Large intestine (tissue), 3 donors: ENCODE measurements around the gene NRIP3. TPM values are rescaled to one million over a fixed set of nuclear protein-coding genes. Genes with fewer than 3 reads are reported as not detected.
"Not testable (repeated sequence)": the region's sequence is repeated elsewhere in the genome, so short reads cannot be mapped to it uniquely, and the experiment has no call there.

ENCODE experiments used
- DNase-seq, 2 donors: peaks; one replicate each; pipeline versions ENCODE4 v3.0.0 to v3.0.0-alpha.2; 2013
- H3K27ac ChIP-seq: one replicate; pipeline ENCODE4 v1.5.1; 2013; ENCODE audit warnings: low read length
- H3K27me3 ChIP-seq: 2 replicates; pipeline ENCODE4 v1.6.1; 2013; ENCODE audit warnings: low read length; ENCODE audit not compliant: control insufficient read depth, insufficient read depth
- H3K36me3 ChIP-seq: 2 replicates; pipeline ENCODE4 v1.6.1; 2013; ENCODE audit warnings: low read length; ENCODE audit not compliant: control insufficient read depth, insufficient read depth
- H3K4me1 ChIP-seq: one replicate; pipeline ENCODE4 v1.6.1; 2013; ENCODE audit warnings: low read length; ENCODE audit not compliant: control insufficient read depth, insufficient read depth
- H3K4me3 ChIP-seq: one replicate; pipeline ENCODE4 v1.5.1; 2013; ENCODE audit warnings: low read length
- H3K9me3 ChIP-seq: one replicate; pipeline ENCODE4 v1.6.1; 2013; ENCODE audit warnings: mild to moderate bottlenecking, low read depth, low read length, moderate library complexity; ENCODE audit not compliant: control insufficient read depth
- WGBS: methylation state at CpG from one replicate; pipeline ENCODE4 v1.1.5; 2013; ENCODE audit warnings: low lambda C conversion rate; ENCODE audit not compliant: insufficient coverage; 5-methylcytosine and 5-hydroxymethylcytosine counted together
- polyA plus RNA-seq: library from polyadenylated mRNA; unstranded; fragments of 120-200 nt; gene quantifications from one replicate; pipeline ENCODE4 v1.2.1, GENCODE V29; 2013

The NRIP3 gene
- polyA plus RNA-seq, 1 donor, result 0.78 TPM

DNA sequence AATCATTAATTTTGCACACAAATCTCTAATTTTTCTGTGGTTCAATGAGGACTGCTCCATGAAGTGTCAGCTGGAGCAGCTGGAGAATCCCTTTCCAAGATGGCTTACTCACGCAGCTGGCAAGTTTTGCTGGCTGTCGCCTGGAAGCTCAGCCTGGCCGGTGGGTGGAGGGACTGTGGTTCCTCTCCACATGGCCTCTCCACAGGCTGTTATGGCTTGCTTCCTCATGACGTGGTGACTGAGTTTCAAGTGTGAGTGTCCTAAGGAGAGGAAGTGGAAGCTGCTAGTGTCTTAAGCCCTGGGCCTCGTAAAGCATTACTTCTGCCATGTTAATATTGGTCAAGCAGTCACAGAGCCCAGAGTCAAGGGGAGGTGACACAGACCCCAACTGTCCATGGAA, 14.0 kb upstream of the NRIP3 start:
- Histone ChIP-seq H3K4me1 (no peaks in the 10 kb centered on the region), H3K9me3 (no peaks in the 10 kb centered on the region), H3K27me3 (no peaks in the 10 kb centered on the region), H3K36me3 (no peaks in the 10 kb centered on the region), H3K4me3 (no peak overlapping the region), H3K27ac (no peak overlapping the region)
- no CpG with 5 or more reads among the region's 5 CpGs for WGBS
- DNase-seq, result no peak

DNA sequence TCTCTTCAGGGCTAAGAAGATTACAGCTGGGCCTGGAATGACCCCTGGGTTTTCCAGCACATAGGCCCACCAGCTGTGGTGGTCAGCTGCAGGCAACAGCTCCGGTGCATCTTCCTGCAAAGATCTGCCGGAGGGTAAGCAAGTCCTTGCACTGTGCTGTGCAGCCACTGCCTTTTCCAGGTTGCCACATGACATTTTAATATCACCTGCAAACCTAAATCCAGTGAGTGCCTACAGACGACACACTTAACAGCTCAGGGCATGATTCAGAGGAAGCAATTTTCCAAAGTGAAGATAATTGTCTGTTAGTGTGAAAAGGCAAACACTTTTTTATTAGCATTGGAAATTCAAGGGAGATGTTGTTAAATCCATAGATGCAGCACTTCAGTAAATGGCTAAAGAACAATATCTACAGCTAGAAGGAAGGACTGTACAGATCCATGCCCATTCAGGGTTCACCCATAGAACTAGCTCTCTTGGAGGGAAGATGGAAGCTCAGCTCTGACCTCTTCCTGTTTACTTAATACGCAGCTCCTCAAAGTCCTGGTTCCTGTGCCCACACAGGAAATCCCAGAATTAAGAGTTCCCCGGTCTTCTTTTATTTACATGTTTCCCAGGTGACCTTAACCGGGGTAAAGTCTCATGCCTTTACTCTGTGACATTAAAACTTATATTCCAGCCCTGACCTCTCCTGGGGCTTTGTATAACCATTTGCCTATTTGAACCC, 13.3 kb upstream of the NRIP3 start:
- no peak overlapping the region for H3K27ac ChIP-seq
- no peak for DNase-seq
- H3K9me3 ChIP-seq, result no peaks in the 10 kb centered on the region
- H3K4me1 ChIP-seq, result no peaks in the 10 kb centered on the region
- H3K36me3 ChIP-seq, result no peaks in the 10 kb centered on the region
- 71% methylated on average over 1 of the region's 6 CpGs for WGBS
- no peak overlapping the region for H3K4me3 ChIP-seq
- H3K27me3 ChIP-seq, result no peaks in the 10 kb centered on the region

DNA sequence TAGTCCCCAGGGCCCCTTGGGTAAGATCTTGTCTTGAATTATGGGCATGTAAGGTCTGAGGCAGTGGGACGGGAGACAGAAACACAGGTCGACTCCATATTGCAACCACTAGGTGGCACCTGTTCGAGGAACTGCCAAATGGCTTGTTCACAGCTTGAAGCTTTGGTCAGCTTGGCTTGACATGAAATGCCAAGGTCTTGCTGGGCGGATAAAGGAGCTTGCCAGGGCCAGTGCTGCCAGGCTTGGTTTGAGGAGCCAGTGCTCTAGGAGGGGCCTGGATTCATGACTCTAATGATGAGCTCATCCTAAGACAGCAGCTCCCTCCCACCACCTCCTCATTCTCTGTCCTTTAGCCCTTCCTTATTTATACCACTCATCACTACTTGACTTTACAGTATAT, 11.9 kb upstream of the NRIP3 start:
- Histone ChIP-seq H3K36me3 (no peaks in the 10 kb centered on the region), H3K9me3 (no peaks in the 10 kb centered on the region)
- no CpG with 5 or more reads among the region's 4 CpGs for WGBS

DNA sequence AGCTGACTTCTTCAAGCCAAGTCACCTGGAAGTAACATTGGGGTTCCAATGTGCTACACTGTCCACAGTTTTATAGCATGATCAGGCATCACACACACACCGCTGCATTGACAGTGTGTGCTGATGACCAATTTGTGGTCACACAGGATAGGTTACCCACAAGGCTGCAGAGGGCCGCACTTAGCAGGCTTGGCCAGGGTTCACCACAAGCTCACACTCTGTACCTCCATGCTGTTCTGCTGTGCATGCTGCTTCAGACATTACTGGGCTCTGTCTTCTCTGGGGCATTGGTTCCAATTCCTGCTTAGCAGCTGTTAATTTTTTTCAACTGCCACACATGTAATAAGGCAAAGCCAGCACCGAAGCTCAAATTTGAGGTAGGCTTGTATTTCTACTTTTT, 11.0 kb upstream of the NRIP3 start:
- whole genome bisulfite sequencing, result no CpG with 5 or more reads among the region's 3 CpGs
- Histone ChIP-seq H3K9me3 (no peaks in the 10 kb centered on the region), H3K27me3 (no peaks in the 10 kb centered on the region), H3K27ac (no peak overlapping the region), H3K4me1 (no peaks in the 10 kb centered on the region), H3K4me3 (no peak overlapping the region), H3K36me3 (no peaks in the 10 kb centered on the region)
- no peak for DNase-seq

More for the DNA sequence above, 11.9 kb upstream of the NRIP3 start:
- no peaks in the 10 kb centered on the region for H3K4me1 ChIP-seq
- H3K4me3 ChIP-seq, result no peak overlapping the region
- peak; percentile 53 to 58 for DNase-seq
- H3K27me3 ChIP-seq, result no peaks in the 10 kb centered on the region
- no peak overlapping the region for H3K27ac ChIP-seq

GRCh38 chr11:9013373-9013772, 9.6 kb upstream of the NRIP3 start:
- H3K27me3 ChIP-seq, result no peaks in the 10 kb centered on the region
- H3K4me1 ChIP-seq, result no peaks in the 10 kb centered on the region
- WGBS, result no CpG with 5 or more reads among the region's 4 CpGs
- no peaks in the 10 kb centered on the region for H3K9me3 ChIP-seq
- H3K4me3 ChIP-seq, result no peak overlapping the region
- H3K27ac ChIP-seq, result no peak overlapping the region
- no peak for DNase-seq
- no peaks in the 10 kb centered on the region for H3K36me3 ChIP-seq

GRCh38 chr11:9009538-9009937, 5.7 kb upstream of the NRIP3 start:
- WGBS, result no CpG with 5 or more reads among the region's 1 CpG
- H3K4me3 ChIP-seq, H3K27ac ChIP-seq, H3K36me3 ChIP-seq, DNase-seq, H3K4me1 ChIP-seq, H3K9me3 ChIP-seq, H3K27me3 ChIP-seq: not testable (repeated sequence)

DNA sequence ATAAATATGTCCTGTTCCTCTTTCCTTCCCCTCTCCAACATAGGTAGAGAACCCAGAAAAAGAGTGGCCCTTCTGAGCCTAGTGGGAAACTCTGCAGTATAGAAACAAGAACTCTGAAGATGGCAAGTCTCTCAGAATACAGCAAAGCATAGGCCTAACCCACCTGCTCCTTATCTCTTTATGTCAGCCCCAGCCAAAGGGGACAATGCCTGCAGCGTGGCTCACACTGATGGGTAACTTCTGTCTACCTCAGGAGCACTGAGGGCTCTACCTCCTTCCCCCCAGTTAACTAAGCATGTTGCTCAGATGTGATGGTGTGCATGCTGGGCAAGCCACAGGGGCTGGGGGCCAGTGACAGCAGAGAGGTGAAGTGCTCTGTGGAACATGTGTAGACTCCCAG, 4.9 kb upstream of the NRIP3 start:
- DNase-seq, result no peak
- peaks cover 17% of the 10 kb centered on the region for H3K27me3 ChIP-seq
- no peak overlapping the region for H3K4me3 ChIP-seq
- H3K27ac ChIP-seq, result no peak overlapping the region
- H3K36me3 ChIP-seq, result no peaks in the 10 kb centered on the region
- H3K9me3 ChIP-seq, result peaks cover 7% of the 10 kb centered on the region
- WGBS, result no CpG with 5 or more reads among the region's 1 CpG
- H3K4me1 ChIP-seq, result peaks cover 1% of the 10 kb centered on the region

GRCh38 chr11:9008011-9008550, 4.3 kb upstream of the NRIP3 start:
- H3K27me3 ChIP-seq, result peaks cover 23% of the 10 kb centered on the region
- H3K36me3 ChIP-seq, result no peaks in the 10 kb centered on the region
- DNase-seq, result no peak
- peaks cover 9% of the 10 kb centered on the region for H3K9me3 ChIP-seq
- H3K27ac ChIP-seq, result no peak overlapping the region
- 100% methylated on average over 1 of the region's 3 CpGs for WGBS
- H3K4me3 ChIP-seq, result no peak overlapping the region
- H3K4me1 ChIP-seq, result peaks cover 7% of the 10 kb centered on the region

- Histone ChIP-seq H3K27me3 (peaks cover 38% of the 10 kb centered on the region), H3K4me3 (no peak overlapping the region), H3K9me3 (peaks cover 9% of the 10 kb centered on the region), H3K27ac (no peak overlapping the region), H3K36me3 (no peaks in the 10 kb centered on the region), H3K4me1 (peaks cover 11% of the 10 kb centered on the region)
- no peak for DNase-seq
- WGBS, result 70% methylated on average over 2 of the region's 4 CpGs
These were observed 1.3 kb upstream of the NRIP3 start for GRCh38 chr11:9005087-9005486.

DNA sequence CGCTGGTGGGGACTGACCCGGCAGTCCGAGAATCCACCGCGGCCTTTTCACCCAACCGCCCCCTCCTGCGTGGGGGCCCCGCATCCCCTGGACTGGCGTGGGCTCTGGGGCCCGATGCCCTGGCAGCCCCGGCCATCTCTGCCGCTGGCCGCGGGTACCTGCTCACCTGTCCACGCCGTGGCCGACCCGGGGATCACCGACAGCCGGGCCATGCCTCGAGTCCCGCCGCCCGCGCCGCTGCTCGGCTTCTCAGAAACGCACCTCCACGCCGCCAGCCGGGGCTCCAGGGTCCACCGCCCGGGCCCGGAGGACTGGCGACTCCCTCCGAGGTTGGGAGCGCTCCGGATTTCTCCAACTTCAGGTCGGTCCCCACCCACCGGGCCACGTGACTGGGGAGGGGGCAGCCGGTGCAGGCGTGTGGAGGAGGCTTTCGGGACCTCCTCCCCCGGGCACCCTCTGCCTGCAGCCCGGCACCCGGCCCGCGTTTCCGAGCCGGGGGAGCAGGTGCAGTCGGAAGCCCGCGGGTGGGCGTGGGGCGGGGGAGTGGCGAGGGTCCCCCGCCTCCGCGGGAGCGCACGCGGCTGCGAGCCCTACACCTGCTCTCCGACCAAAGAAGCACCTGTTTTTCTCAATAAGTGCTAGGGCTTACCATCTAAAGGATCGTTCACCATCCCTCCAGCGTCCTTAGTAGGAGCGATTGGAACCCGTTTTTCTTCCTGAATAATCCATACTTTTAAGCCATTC, 554 bp upstream of the NRIP3 start:
- Histone ChIP-seq H3K27ac (no peak overlapping the region), H3K4me3 (peak overlapping the region; percentile 29), H3K4me1 (peaks cover 11% of the 10 kb centered on the region), H3K36me3 (no peaks in the 10 kb centered on the region), H3K27me3 (peaks cover 38% of the 10 kb centered on the region), H3K9me3 (peaks cover 9% of the 10 kb centered on the region)
- peak in 1 of 2 donors; percentile 38 for DNase-seq
- WGBS, result 20% methylated on average over 2 of the region's 69 CpGs
